ENCODE measurements around the gene CCNF.

DNA sequence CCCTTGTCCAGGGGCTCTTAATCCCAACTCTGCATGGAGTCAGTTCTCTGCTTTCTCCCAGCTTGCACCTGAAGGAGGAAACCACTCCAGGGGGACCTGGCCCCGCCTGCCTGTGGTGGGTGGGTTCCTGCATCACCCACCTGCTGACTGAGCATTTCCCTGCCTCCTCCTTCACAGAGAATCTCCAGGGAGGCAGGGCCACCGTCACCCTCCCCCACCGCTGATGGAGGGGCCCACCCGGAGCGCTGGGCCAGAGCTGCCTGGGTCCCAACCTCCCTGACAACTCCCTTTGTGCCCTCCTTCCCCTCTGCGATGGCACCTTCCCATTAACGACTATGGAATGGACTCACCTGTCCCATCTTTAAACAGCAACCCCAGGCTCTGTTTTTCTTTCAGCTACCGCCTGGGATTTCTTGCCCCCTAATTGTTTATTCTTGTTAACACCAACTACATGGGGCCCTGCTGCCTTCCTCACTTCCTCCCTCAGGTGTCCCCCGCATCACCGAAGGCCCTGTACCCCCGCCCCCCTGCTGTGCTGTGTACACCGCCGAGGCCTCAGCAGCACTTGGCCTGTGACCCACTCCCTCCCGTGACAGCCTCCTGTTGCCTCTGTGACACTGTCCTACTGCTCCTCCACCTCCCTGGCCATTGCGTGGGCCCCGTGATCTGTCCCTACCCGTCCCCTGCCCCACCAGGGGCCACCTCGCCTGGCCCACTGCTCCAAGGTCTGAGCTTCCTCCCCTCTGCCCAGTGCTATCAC, 29.8 kb downstream of the CCNF start:
- no peak for TF ChIP-seq ZBTB8A (tag by site-specific recombination; IDR thresholded peaks at IDR 0.05)
- no peak for TF ChIP-seq ZSCAN30 (tag by site-specific recombination; IDR thresholded peaks at IDR 0.05)
- TF ChIP-seq, protein P1, sequence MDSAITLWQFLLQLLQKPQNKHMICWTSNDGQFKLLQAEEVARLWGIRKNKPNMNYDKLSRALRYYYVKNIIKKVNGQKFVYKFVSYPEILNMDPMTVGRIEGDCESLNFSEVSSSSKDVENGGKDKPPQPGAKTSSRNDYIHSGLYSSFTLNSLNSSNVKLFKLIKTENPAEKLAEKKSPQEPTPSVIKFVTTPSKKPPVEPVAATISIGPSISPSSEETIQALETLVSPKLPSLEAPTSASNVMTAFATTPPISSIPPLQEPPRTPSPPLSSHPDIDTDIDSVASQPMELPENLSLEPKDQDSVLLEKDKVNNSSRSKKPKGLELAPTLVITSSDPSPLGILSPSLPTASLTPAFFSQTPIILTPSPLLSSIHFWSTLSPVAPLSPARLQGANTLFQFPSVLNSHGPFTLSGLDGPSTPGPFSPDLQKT (IDR thresholded peaks at IDR 0.05; ENCODE audit: borderline replicate concordance, low read depth, low read length) = no peak
- no peak for TF ChIP-seq BCL11A (tag by site-specific recombination; IDR thresholded peaks at IDR 0.05; ENCODE audit: low read depth)
- TF ChIP-seq, protein P2, sequence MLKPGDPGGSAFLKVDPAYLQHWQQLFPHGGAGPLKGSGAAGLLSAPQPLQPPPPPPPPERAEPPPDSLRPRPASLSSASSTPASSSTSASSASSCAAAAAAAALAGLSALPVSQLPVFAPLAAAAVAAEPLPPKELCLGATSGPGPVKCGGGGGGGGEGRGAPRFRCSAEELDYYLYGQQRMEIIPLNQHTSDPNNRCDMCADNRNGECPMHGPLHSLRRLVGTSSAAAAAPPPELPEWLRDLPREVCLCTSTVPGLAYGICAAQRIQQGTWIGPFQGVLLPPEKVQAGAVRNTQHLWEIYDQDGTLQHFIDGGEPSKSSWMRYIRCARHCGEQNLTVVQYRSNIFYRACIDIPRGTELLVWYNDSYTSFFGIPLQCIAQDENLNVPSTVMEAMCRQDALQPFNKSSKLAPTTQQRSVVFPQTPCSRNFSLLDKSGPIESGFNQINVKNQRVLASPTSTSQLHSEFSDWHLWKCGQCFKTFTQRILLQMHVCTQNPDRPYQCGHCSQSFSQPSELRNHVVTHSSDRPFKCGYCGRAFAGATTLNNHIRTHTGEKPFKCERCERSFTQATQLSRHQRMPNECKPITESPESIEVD (tag by site-specific recombination; IDR thresholded peaks at IDR 0.05) = no peak

Data from HEK293 (cell line).